Measurements from ENCODE around the gene PRPF39.
"Not testable (repeated sequence)": the region's sequence is repeated elsewhere in the genome, so short reads cannot be mapped to it uniquely, and the experiment has no call there.

The PRPF39 gene

DNA sequence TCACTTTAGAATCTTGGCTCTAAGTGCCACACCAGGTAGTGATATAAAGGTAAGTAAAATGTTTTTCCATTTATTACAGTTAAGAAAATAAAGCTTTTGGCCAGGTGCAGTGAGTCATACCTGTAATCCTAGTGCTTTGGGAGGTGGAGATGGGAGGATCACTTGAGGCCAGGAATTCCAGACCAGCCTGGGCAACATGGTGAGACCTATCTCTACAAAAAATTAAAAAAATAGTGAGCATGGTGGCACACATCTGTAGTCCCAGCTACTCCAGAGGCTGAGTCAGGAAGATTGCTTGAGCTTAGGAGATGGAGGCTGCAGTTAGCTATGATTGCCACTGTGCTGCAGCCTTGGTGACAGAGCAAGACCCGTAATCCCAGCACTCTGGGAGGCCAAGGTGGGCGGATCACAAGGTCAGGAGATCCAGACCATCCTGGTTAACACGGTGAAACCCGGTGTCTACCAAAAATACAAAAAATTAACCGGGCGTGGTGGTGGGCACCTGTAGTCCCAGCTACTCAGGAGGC is 56.8 kb downstream of the PRPF39 start:
- no peak for DNase-seq (ENCODE audit: low spot score)

DNA sequence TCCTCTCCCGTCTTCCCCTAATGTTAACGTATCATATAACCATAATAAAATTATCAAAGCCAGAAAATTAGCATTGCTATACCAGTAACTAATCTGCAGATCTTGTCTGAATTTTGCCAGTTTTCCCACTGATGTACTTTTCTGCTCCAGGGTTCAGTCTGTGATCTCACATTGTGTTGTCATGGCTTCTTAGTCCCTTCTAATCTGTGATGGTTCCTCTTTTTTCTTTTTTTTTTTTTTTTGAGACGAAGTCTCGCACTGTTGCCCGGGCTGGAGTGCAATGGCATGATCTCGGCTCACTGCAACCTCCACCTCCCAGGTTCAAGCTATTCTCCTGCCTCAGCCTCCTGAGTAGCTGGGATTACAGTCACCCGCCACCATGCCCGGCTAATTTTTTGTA is 58.2 kb downstream of the PRPF39 start:
- DNase-seq (ENCODE audit: low spot score) = not testable (repeated sequence)

DNA sequence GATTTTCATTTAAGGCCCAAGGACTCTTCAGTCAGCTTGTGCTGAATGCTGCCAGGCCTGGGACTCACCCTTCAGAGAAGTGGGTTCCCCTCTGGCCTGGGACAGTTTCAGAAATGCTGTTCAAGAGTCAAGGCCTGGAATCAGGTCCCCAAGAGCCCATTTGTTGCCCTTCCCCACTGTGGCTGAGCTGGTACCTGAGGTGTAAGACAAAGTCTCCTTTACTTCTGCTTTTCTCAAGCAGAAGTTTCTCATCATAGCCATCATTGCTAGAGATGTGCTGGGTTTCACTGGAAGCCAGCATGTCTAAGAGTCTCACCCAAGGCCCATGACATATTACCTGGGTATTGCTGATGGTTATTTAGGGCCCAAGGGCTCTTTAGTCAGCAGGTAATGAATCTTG is 60.7 kb downstream of the PRPF39 start:
- DNase-seq (ENCODE audit: low spot score) = no peak

DNA sequence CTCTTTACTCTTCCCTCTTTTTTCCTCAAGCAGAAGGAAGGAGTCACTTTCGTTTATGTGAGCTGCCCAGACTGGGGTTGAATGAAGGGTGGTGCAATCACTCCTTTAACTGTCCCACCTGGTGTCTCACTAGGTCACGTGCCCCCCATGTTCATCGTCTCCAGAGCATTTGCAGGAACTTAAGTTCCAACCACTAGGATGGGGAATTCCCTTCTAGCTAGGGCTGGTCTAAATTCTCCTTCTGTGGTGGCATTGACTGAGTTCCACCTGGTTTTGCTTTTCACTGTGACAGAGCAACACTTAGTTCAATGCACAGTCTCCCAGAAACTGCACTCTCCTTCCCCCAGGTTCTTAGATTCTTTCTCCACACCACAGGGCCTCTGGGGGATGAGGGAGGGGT is 61.3 kb downstream of the PRPF39 start:
- no peak for DNase-seq (ENCODE audit: low spot score)

DNA sequence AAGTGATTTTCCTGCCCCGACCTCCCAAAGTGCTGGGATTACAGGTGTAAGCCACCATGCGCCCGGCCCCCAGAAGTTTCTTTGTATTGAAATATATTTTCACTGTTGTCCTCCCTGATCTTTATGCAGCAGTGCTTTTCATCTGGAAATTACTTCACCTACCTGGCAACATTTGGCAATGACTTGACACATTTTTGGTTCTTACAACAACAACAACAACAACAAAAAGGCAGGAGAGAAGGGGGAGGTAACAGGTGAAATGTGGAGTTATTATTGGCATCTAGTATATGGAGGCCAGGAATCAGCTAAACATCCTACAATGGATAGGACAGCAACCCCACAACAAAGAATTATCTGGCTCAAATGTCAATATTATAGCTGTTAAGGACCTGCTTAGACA is 65.7 kb downstream of the PRPF39 start:
- no peak for DNase-seq (ENCODE audit: low spot score)

DNA sequence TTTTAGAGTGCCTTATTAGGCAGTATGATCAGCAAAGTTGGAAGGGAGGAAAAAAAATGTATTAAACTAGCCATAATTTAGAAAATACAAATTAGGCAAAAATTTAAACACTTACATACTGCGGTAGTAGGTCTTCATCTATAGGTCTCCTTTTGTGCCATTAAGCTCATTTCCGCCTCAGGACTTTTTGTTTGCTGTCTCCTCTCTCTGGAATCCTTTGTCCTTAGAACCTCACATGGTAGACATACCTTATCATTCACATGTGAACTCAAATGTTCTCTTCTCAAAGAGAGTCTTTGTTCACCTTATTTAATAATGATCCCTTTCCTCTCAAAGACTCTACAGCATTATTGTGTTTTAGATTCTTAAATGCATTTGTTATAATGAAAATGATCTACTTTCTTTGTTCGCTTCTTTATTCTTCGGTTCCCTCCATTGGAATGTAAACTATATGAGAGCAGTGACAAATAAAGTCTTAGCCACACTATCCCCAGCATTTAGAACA is 66.5 kb downstream of the PRPF39 start:
- no peak for DNase-seq (ENCODE audit: low spot score)

DNA sequence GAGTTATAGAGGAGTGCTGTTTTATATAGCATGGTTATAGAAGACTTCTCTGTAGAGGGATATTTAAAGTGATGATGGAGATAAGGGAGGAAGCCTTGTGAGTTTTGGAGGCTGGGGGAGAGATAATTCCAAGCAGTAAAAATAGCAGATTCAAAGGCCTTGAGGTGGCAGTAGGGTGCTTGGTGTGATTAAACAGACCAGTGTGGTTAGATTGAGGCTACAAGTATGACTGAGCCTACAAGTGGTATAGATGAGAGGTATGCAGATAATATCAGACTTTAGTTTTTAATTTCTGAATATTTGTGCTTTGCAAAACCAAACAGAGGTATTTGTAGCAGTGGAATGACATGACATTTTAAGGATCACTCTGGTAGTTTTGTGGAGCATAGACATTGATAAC is 72.2 kb downstream of the PRPF39 start:
- DNase-seq (ENCODE audit: low spot score) = no peak

Data from AG08395 (cell line).